ENCODE data around the gene TCF12.
"Not testable (repeated sequence)": the region's sequence is repeated elsewhere in the genome, so short reads cannot be mapped to it uniquely, and the experiment has no call there.

TCF12 gene

GRCh38 chr15:57146506-57147201 is 228.2 kb downstream of the TCF12 start:
- DNase-seq: no peak

- DNase-seq: no peak
Observed at GRCh38 chr15:57147621-57148020, 229.2 kb downstream of the TCF12 start.

GRCh38 chr15:57148262-57148661 is 229.8 kb downstream of the TCF12 start:
- no peak for DNase-seq

- DNase-seq: no peak
Observed at GRCh38 chr15:57149196-57149595, 230.8 kb downstream of the TCF12 start.

DNA sequence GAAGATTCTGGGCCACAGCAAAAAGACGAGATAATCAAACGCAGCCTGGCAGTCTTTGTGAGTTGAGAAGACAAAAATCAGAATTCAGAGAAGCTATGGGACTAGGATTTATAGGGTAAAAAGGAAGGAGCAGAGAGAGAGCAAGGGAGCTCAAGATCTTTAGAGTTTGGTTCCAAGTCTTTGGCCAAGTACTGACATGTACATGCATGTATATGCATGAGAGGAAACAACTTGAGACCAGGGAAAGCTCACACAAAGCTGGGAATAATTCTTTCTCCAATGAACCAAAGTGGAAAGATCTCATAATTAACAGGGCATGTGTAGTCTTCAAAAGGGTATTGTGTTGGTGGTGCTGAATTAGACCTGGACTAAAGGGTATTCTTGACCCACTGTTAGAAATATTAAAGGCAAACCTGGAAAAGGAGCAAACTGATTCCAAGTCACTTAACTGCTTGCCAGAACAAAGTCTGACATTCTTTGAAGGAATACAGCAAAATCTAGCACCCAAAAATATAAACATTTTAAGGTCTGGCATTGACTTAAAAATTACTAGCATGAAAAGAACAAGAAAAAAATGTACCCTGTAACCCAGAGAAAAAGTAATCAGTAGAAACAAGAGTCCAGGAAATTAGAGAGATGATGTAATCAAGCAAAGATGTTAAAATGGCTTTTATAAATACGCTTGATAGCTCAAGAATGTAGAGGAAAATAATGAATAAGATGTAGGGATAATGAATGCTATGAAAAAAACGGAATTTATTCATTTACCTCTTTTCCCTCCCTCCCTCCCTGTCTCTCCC is 231.8 kb downstream of the TCF12 start:
- DNase-seq: no peak

DNA sequence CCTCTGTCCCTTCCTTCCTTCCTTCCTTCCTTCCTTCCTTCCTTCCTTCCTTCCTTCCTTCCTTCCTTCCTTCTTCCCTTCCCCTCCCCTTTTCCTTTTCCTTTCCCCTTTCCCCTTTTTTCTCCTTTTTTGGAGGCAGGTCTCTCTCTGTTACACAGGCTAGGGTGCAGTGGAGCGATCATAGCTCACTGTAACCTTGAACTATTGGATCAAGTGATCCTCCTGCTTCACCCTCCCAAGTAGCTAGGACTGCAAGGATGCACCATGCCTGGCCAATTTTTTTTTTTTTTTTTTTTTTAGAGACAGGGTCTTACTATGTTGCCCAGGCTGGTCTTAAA is 232.4 kb downstream of the TCF12 start:
- not testable (repeated sequence) for DNase-seq

GRCh38 chr15:57152133-57152532 is 233.7 kb downstream of the TCF12 start:
- DNase-seq: no peak

DNA sequence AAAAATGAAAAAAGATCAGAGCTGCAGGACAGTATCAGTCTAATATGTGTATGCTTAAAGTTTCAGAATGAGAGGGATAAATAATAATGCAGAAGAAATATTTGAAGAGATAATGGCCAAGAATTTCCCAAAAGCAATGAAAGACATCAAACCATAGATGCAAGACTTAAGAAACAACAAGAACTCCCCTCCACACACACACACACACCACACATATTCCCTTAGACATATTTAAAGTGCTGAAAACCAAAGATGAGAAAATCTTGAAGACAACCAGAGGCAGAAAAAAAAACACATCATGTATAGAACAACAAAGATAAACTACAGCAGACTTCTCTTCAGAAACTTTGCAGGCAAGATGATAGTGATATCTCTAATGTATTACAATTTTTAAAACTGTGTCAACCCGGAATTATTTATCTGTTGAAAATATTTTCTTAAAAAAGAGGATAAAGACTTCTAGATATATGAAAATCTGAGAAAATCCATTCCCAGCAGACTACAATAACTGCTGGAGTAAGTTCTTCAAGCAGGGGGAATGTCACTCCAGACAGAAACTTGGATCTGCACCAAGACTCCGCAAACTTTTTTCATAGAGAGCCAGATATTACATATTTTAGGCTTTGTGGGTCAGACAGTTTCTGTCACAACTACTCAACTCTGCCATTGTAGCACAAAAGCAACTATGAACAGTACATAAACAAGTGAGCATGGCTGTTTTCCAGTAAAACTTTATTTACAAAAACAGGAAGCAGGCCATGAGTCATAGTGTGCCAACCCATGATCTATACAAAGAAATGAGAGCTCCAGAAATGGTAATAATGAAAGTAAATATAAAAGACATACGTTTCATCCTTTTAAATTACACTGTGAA is 234.5 kb downstream of the TCF12 start:
- DNase-seq: no peak

DNA sequence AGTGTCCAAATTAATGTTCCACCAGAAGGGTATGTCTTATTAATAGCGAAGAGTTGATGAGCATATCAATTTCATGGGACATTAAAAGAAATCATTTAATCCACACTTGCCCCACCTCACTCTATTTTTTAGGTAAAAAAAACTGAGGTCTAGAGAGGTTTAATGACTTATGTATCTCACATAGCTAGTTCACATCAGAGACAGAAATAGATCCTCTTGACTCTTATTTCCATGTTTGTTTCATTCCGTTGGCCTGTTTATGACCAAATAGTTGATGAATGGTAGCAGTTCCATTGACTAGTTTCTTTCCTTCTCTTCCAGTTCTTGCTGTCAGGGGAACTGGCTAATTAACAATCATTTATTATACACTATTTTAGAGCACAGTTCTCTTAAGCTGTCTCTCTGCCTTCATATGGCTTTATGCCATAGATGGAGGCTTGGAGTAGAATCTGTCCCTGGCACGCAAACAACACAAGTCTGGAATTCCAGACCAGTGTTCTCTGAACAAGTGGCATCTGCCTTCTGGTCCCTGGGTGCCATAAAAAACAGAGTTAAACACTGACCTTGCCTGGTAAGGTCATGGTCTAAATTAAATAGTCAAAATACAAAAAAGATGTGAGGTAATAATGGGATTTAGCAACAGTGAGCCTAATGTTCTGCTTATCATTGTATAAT is 237.9 kb downstream of the TCF12 start:
- no peak for DNase-seq

GRCh38 chr15:57158589-57158988 is 240.1 kb downstream of the TCF12 start:
- DNase-seq: no peak

- DNase-seq: no peak
Observed at GRCh38 chr15:57158997-57159668, 240.7 kb downstream of the TCF12 start.

- no peak for DNase-seq
Observed at GRCh38 chr15:57159767-57160166, 241.3 kb downstream of the TCF12 start.

GRCh38 chr15:57160823-57161560 is 242.5 kb downstream of the TCF12 start:
- DNase-seq: no peak

DNA sequence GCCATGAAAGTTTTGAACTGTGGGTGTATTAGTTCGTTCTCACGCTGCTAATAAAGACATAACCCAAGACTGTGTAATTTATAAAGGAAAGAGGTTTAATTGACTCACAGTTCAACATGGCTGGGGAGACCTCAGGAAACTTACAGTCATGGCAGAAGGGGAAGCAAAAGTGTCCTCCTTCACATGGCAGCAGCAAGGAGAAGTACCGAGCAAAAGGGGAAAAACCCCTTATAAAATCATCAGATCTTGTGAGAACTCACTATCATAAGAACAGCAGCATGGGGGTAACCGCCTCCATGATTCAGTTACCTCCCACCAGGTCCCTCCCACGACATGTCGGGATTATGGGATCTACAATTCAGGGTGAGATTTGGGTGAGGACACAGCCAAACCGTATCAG is 245.8 kb downstream of the TCF12 start:
- DNase-seq: not testable (repeated sequence)

- no peak for DNase-seq
Observed at GRCh38 chr15:57165992-57166391, 247.5 kb downstream of the TCF12 start.

GRCh38 chr15:57167821-57168395 is 249.5 kb downstream of the TCF12 start:
- no peak for DNase-seq

- no peak for DNase-seq
Observed at GRCh38 chr15:57169643-57170042, 251.2 kb downstream of the TCF12 start.

GRCh38 chr15:57171426-57171825 is 253.0 kb downstream of the TCF12 start:
- no peak for DNase-seq

DNA sequence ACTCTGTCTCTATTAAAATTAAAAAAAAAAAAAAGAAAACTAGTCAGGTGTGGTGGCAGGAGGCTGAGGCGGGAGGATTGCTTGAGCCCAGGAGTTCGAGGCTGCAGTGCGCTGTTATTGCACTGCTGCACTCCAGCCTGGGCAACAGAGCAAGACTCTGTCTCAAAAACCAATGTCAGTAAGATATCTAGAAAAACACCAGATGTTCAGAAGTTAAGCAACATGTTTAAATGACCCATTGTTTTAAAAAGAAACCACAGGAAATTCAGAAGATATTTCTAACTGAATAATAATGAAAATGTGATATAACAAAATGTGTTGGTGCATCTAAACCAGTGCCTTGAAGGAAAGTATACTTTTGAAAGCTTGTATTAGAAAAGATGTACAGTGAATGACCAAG is 254.5 kb downstream of the TCF12 start:
- no peak for DNase-seq

DNA sequence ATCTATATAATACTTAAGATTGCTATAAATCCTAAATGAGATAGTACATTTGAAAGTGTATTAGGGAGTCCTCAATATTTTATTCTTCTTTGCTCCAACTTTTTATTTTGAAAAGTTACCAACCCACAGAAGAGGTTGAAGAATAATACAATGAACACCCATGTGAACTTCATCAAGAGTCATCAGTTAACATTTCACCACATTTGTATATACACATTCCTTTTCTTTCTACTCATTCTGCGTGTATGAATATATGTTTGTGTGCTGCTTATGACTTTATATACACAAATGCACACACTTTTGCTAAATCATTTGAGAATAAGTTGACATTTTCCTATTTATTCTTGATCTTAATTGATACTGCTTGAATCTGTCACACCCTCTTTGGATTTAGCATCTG is 264.6 kb downstream of the TCF12 start:
- DNase-seq: no peak

DNA sequence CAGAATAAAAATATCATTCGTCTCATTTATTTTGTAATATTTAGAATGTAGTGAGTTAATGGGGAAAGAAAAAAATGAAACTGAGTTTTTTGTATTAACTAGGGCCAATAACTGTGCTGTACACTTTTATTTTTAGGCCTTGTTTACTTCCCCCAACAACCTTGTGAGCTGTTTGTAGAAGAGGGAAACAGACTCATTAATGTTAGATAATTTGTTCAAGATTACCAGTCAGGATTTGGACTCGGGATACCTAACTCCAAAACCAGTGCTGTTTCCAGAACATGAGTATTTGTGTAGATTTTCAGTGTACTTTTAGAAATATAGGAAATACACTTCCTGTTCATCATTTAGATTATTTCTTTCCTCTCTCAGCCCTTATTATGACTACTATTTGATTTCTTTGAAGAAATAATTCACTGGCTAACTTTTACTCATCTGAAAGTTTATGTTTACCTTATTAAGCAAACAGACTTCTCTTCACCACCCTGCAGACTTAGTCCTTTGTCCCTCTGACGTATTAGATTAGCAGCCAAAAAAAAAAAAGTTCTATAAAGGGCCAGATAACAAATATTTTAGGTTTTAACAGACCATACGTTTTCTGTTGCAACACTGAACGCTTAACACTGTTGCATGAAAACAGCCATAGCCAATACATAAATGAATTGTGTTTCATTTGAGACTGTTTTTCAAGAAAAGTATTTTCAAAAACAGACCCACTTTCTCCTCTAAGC is 265.3 kb downstream of the TCF12 start:
- no peak for DNase-seq

Measured in stimulated activated CD4-positive, alpha-beta T cell treated with anti-CD3 and anti-CD28 coated beads, Interleukin-4, amount 100 ng/mL, for 4 hours (primary cell).